H1 (cell line): ENCODE data around the gene FAM72A. TPM values are rescaled to one million over a fixed set of nuclear protein-coding genes. Genes with fewer than 3 reads are reported as not detected.
"Not testable (repeated sequence)": the region's sequence is repeated elsewhere in the genome, so short reads cannot be mapped to it uniquely, and the experiment has no call there.

Source experiments
- CTCF ChIA-PET: fragments of 300-600 bp; sonication (Branson Sonifier 250); formaldehyde crosslinking; loops from one replicate; lab custom pipeline; 2021; ENCODE audit not compliant: partially characterized antibody; lab: Charles Lee
- POLR2A ChIA-PET: fragments of 300-600 bp; sonication (Branson Sonifier 250); formaldehyde crosslinking; loops from one replicate; lab custom pipeline; 2021; ENCODE audit warnings: inconsistent platforms; ENCODE audit not compliant: partially characterized antibody; lab: Charles Lee
- DNase-seq, 2 experiments: peaks; one replicate each; pipeline versions ENCODE4 v3.0.0 to v3.0.0-alpha.2; 2010 to 2022; ENCODE audit warnings: low spot score in 2 of 2, low read depth in 1 of 2, mixed read lengths in 1 of 2
- FAIRE-seq: peaks from 2 replicates; lab custom pipeline; 2011; peaks lifted over from hg19 to GRCh38; lab: Jason Lieb, UNC
- H2AFZ ChIP-seq: 2 replicates; pipeline ENCODE4 v1.8.1; 2012; ENCODE audit warnings: low read length, inconsistent platforms
- H2AK5ac ChIP-seq: 2 replicates; pipeline ENCODE4 v1.6.1; 2013; ENCODE audit warnings: low read depth, low read length
- H2BK120ac ChIP-seq: replicated peaks from 2 replicates; pipeline ENCODE3; 2013; ENCODE audit warnings: low read depth, low read length, inconsistent platforms
- H2BK12ac ChIP-seq: 2 replicates; pipeline ENCODE4 v1.6.1; 2013; ENCODE audit warnings: low read depth, low read length
- H2BK15ac ChIP-seq: 2 replicates; pipeline ENCODE4 v1.6.1; 2013; ENCODE audit warnings: low read length
- H2BK20ac ChIP-seq: 2 replicates; pipeline ENCODE4 v1.6.1; 2013; ENCODE audit warnings: low read length
- H2BK5ac ChIP-seq: 2 replicates; pipeline ENCODE4 v1.6.1; 2013; ENCODE audit warnings: low read depth, low read length
- H3K14ac ChIP-seq: 2 replicates; pipeline ENCODE4 v1.6.1; 2013; ENCODE audit warnings: inconsistent platforms; ENCODE audit not compliant: insufficient read length
- H3K18ac ChIP-seq: 2 replicates; pipeline ENCODE4 v1.6.1; 2013; ENCODE audit warnings: low read length; ENCODE audit errors: extremely low read depth
- H3K23ac ChIP-seq: 2 replicates; pipeline ENCODE4 v1.6.1; 2013; ENCODE audit warnings: inconsistent platforms; ENCODE audit not compliant: insufficient read length
- H3K23me2 ChIP-seq: 2 replicates; pipeline ENCODE4 v1.6.1; 2013; ENCODE audit warnings: low read depth, low read length
- H3K27ac ChIP-seq: 2 replicates; pipeline ENCODE4 v1.6.1; 2011; ENCODE audit warnings: low read depth, low read length, inconsistent platforms
- H3K27me3 ChIP-seq, 4 experiments: replicated peaks in 1 of 4; 1 replicate in 1 of 4; 2 replicates in 3 of 4; pipeline versions ENCODE4 v1.6.1 to v1.8.1; 2011 to 2013; ENCODE audit warnings: low read length in 3 of 4, mild to moderate bottlenecking in 3 of 4, inconsistent platforms in 2 of 4, mixed read lengths in 2 of 4, moderate library complexity in 1 of 4; ENCODE audit not compliant: control insufficient read depth in 3 of 4, insufficient read depth in 3 of 4; ENCODE audit errors: extremely low read depth in 1 of 4
- H3K36me3 ChIP-seq, 4 experiments: 2 replicates each; pipeline versions ENCODE4 v1.6.1 to v1.8.1; 2011 to 2013; ENCODE audit warnings: mild to moderate bottlenecking in 4 of 4, low read length in 3 of 4, moderate library complexity in 2 of 4, control low read depth in 1 of 4, inconsistent platforms in 1 of 4; ENCODE audit not compliant: insufficient read depth in 4 of 4, control insufficient read depth in 2 of 4
- H3K4ac ChIP-seq: replicated peaks from 2 replicates; pipeline ENCODE3; 2013; ENCODE audit warnings: low read length, low read depth, mixed read lengths, inconsistent platforms; ENCODE audit not compliant: insufficient read length
- H3K4me1 ChIP-seq, 4 experiments: replicated peaks in 1 of 4; 1 replicate in 1 of 4; 2 replicates in 3 of 4; pipeline versions ENCODE4 v1.6.1 to v1.8.1; 2011 to 2013; ENCODE audit warnings: low read length in 3 of 4, inconsistent platforms in 2 of 4, mixed read lengths in 1 of 4; ENCODE audit not compliant: insufficient read depth in 4 of 4, control insufficient read depth in 3 of 4
- H3K4me2 ChIP-seq, 2 experiments: 2 replicates each; pipeline versions ENCODE4 v1.6.1 to v1.8.1; 2011 to 2013; ENCODE audit warnings: low read depth in 2 of 2, low read length in 2 of 2, control low read depth in 1 of 2, inconsistent platforms in 1 of 2, mild to moderate bottlenecking in 1 of 2; ENCODE audit not compliant: insufficient read depth in 1 of 2
- H3K4me3 ChIP-seq, 4 experiments: fragments of 200-600, 300-600 bp in 1 of 4; sonication (generic), shearing (Covaris generic), sonication (Bioruptor Twin) in 1 of 4; 2 replicates each; pipeline versions ENCODE4 v1.5.1 to v1.8.1; 2011 to 2016; ENCODE audit warnings: low read length in 4 of 4, low read depth in 3 of 4, control low read depth in 2 of 4, inconsistent platforms in 2 of 4, mild to moderate bottlenecking in 2 of 4, mixed read lengths in 1 of 4, moderate library complexity in 1 of 4; ENCODE audit not compliant: insufficient read depth in 2 of 4; ENCODE audit errors: extremely low read depth in 1 of 4
- H3K56ac ChIP-seq: replicated peaks from 2 replicates; pipeline ENCODE3; 2013; ENCODE audit warnings: low read depth, mild to moderate bottlenecking, mixed read lengths, low read length, inconsistent platforms; ENCODE audit not compliant: insufficient read length
- H3K79me1 ChIP-seq: 2 replicates; pipeline ENCODE4 v1.6.1; 2013; ENCODE audit warnings: low read depth, low read length, control low read depth
- H3K79me2 ChIP-seq, 2 experiments: 2 replicates each; pipeline versions ENCODE4 v1.6.1 to v1.8.1; 2012 to 2013; ENCODE audit warnings: low read length in 2 of 2, mild to moderate bottlenecking in 2 of 2, inconsistent platforms in 1 of 2; ENCODE audit not compliant: insufficient read depth in 2 of 2, control insufficient read depth in 1 of 2
- H3K9ac ChIP-seq, 4 experiments: replicated peaks in 1 of 4; 1 replicate in 1 of 4; 2 replicates in 3 of 4; pipeline versions ENCODE4 v1.6.1 to v1.8.1; 2011 to 2013; ENCODE audit warnings: low read depth in 3 of 4, low read length in 3 of 4, control low read depth in 2 of 4, mild to moderate bottlenecking in 2 of 4, moderate library complexity in 2 of 4, inconsistent platforms in 1 of 4; ENCODE audit errors: extremely low read depth in 1 of 4
- H3K9me3 ChIP-seq, 2 experiments: 2 replicates each; pipeline versions ENCODE4 v1.6.1 to v1.8.1; 2012 to 2013; ENCODE audit warnings: mild to moderate bottlenecking in 2 of 2, moderate library complexity in 2 of 2, control low read depth in 1 of 2, inconsistent platforms in 1 of 2, low read depth in 1 of 2, low read length in 1 of 2, mixed read lengths in 1 of 2; ENCODE audit not compliant: insufficient read depth in 2 of 2
- H4K20me1 ChIP-seq, 2 experiments: replicated peaks in 1 of 2; 2 replicates each; pipeline versions ENCODE3 to v1.8.1; 2011 to 2013; ENCODE audit warnings: inconsistent platforms in 2 of 2, low read length in 2 of 2, mild to moderate bottlenecking in 1 of 2; ENCODE audit not compliant: insufficient read depth in 2 of 2, control insufficient read depth in 1 of 2
- H4K5ac ChIP-seq: 2 replicates; pipeline ENCODE4 v1.6.1; 2013; ENCODE audit warnings: low read length, low read depth, mixed read lengths, inconsistent platforms; ENCODE audit not compliant: insufficient read length
- H4K8ac ChIP-seq: 2 replicates; pipeline ENCODE4 v1.8.0; 2013; ENCODE audit warnings: mild to moderate bottlenecking, moderate library complexity, low read length, inconsistent platforms; ENCODE audit not compliant: insufficient read depth; ENCODE audit errors: extremely low read depth
- H4K91ac ChIP-seq: replicated peaks from 2 replicates; pipeline ENCODE3; 2013; ENCODE audit warnings: low read length, mixed read lengths, inconsistent platforms; ENCODE audit not compliant: insufficient read length
- WGBS, 2 experiments: shearing (Covaris generic) in 1 of 2; methylation state at CpG; one replicate each; pipeline versions ENCODE4 v1.1.6 to v1.1.7; 2013 to 2015; ENCODE audit warnings: low lambda C conversion rate in 2 of 2, mixed read lengths in 2 of 2, inconsistent platforms in 1 of 2, low coverage in 1 of 2, missing lambda C conversion rate in 1 of 2; ENCODE audit not compliant: insufficient replicate concordance in 2 of 2, insufficient coverage in 1 of 2, insufficient read length in 1 of 2; ENCODE audit errors: extremely low coverage in 1 of 2, missing lambda C conversion rate in 1 of 2; 5-methylcytosine and 5-hydroxymethylcytosine counted together
- polyA plus RNA-seq, 7 experiments: library from polyadenylated mRNA; depleted of rRNA in 3 of 7; stranded (reverse) in 5 of 7; unstranded in 2 of 7; fragments of >200 nt in 5 of 7; fragments of 200-250 nt in 2 of 7; gene quantifications; 1 replicate in 5 of 7; 2 replicates in 1 of 7; 4 replicates in 1 of 7; pipeline versions ENCODE4 v1.2.1 to v1.2.3, GENCODE V29; 2011 to 2013; ENCODE audit warnings: missing spikeins in 2 of 7, mixed read lengths in 2 of 7
- total RNA-seq: library from RNA; stranded (reverse); fragmentation: NEBNext Ultra II Directional; extraction: Animal tissue kit (Norgen Biotek cat#: 25700); gene quantifications from 2 replicates; pipeline ENCODE4 v1.2.1, GENCODE V29; 2021

The FAM72A gene
- total and polyA plus RNA-seq, 2 of the 8 experiments (the other 6 are each of a cell fraction or from before 2014, with no cell fraction given), result 10.7 to 23.0 TPM

DNA sequence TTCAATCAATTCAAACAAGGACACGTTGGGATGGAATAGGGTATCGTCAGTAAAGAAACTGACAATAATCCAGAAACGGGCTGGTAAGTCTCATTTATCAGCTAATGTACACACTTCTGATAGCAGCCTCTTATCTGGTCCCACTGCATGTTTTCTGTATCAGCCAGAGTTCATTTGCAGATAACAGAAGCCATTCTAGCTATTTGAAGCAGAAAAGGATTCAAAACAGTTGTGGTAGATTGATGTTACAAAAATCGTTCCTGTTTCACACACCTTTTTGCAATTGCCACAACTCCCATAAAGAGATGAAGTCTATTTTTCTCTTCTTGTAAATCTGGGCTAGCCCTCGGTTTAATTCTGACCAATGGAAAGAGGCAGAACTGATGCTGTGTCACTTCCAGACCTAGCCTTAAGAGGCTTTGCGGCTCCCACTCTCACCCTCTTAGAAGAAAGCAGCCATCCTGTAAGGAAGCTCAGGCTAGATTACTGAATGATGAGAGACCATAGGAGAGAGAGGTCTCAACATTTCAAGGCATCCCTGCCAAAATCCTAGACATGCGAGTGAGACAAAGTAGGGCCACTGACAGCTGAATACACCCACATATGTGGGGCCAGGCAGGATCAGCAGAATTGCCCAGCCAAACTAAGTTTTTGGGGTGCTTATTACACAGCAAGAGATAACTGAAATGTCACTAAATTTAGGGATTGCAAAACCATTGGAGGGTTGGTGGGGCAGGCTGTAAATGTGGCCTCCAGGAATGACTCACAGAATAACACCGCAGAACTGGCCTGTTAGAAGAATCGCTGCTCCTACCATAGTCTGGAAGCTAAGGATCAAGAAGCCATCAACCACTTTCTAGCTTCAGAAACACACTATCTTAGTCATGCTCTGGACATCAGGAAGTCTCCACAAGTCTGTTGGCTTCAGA lies 24.3 kb downstream of the FAM72A start:
- H3K9ac ChIP-seq, H3K9me3 ChIP-seq, H4K91ac ChIP-seq, H2BK120ac ChIP-seq, H3K23ac ChIP-seq, H3K79me2 ChIP-seq, H4K8ac ChIP-seq, H3K56ac ChIP-seq, H3K27me3 ChIP-seq, H3K14ac ChIP-seq, H2BK5ac ChIP-seq, H3K23me2 ChIP-seq, H2AK5ac ChIP-seq, H3K27ac ChIP-seq, H3K4me1 ChIP-seq, CTCF ChIA-PET, H3K36me3 ChIP-seq, FAIRE-seq, H4K20me1 ChIP-seq, POLR2A ChIA-PET, H2BK20ac ChIP-seq, H3K4ac ChIP-seq, H4K5ac ChIP-seq, H3K18ac ChIP-seq, H2BK12ac ChIP-seq, H2AFZ ChIP-seq, H3K4me3 ChIP-seq, H3K4me2 ChIP-seq, H2BK15ac ChIP-seq, H3K79me1 ChIP-seq, DNase-seq: not testable (repeated sequence)
- WGBS, 2 experiments, result 85% methylated on average over 9 of the region's 9 CpGs; no CpG with 5 or more reads in 1 of the 2 experiments
